ENCODE results near the gene DNAH1.

DNAH1 gene

GRCh38 chr3:52406791-52407510, 90.8 kb downstream of the DNAH1 start:
- DNase-seq = peak; percentile 38

DNA sequence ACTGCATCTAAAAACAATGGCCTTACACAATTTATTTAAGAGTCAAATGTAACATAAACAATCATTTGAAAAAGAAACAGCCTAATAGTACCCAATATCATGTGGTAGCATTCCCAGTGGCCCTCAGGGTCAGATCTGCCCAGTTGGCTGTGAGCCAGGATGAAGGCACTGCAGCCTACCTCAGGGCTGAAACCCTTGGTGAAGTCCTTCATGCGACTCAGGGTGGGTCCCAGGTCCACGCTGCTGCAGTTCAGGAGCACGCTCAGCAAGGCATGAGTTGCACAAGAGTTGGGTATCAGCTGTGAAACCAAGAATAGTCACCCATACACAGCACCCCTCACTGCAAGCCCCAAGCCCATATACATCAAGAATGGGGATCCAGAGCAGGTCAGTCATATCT, 91.7 kb downstream of the DNAH1 start:
- DNase-seq = peak; percentile 25

DNA sequence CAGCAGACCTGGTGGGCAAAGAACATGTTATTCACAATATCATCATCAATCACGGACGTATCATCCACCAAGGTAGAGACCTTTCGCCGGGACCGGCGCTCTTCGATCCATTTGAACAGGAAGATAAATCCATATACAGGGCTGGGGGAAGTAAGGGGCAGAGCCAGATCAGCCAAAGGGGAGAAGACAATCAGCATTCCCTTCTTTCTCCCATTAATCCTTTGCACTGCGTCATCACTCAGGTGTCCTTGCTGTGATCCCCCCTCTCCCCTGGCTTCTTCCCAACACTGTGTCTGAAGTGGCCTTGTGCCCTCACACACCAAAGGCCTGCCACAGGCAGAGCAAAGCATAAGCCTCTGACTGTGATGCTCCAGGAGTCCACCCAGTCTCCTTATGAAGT, 92.3 kb downstream of the DNAH1 start:
- DNase-seq = peak; percentile 5

GRCh38 chr3:52415800-52416199, 99.7 kb downstream of the DNAH1 start:
- no peak for DNase-seq

DNA sequence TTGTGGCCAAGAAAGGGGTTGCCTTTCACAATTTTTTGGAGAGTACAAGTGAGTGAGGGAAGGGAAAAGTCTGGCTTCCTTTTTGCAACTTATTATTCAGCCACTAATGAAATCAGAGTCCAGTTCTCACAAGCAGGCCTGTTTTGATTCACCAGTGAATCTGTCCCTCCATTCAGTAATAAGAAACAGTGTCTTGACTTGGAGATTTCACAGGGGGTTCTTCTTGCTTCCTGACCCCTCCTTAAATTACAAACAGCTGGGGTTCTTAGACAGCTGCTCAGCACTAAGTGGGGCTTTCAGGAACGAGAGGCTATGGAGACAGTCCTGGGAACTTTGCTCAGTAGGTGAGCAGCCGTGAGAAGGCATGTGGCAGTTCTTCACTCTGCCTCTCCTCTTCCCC, 104.3 kb downstream of the DNAH1 start:
- DNase-seq = peak; percentile 38

DNA sequence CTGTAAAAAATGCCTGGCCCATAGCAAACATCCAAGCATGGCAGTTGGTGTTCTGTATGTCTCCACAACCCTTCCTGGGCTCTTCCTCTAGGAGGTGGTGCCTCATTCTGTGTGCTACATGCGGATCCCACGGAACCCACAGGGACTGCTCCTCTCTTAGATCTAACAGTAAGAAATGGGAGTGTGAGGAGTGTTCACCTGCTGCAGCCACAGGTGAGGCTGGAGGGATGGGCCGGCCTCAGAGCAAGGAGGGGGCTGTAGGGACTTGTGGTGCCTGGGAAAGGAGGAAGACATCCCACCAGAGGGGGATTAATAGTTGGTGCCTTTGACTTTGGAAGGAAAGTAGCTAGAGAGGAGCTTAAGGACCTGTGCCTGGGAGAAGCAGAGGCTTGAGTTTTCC, 106.5 kb downstream of the DNAH1 start:
- DNase-seq = peak; percentile 12

DNA sequence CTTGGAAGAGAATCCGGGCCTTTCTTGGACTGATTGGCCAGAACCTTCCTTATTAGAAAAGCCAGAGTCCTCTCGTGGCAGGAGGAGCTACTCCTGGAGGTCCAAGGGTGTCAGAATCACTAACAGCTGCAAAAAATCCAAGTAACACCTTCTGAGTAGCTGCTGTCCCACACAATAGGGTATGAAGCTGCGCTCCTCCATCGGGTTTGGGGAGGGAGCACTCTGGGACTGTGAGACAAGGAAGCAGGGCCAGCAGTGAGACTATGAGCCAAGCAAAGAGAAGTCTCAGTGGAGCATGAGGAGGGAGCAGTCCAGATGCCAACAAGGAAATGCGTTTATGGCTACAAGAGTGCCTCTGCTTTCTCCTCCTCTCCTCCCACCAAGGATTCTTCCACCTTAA, 107.1 kb downstream of the DNAH1 start:
- DNase-seq = peak; percentile 40

- DNase-seq = peak; percentile 73
These were observed 112.3 kb downstream of the DNAH1 start for GRCh38 chr3:52428151-52429005.

- peak; percentile 36 for DNase-seq
These were observed 112.9 kb downstream of the DNAH1 start for GRCh38 chr3:52429031-52429430.

- peak; percentile 31 for DNase-seq
These were observed 113.8 kb downstream of the DNAH1 start for GRCh38 chr3:52429779-52430415.

- DNase-seq = peak; percentile 22
These were observed 114.3 kb downstream of the DNAH1 start for GRCh38 chr3:52430416-52430810.

- DNase-seq = peak; percentile 23
These were observed 115.5 kb downstream of the DNAH1 start for GRCh38 chr3:52431459-52432223.

DNA sequence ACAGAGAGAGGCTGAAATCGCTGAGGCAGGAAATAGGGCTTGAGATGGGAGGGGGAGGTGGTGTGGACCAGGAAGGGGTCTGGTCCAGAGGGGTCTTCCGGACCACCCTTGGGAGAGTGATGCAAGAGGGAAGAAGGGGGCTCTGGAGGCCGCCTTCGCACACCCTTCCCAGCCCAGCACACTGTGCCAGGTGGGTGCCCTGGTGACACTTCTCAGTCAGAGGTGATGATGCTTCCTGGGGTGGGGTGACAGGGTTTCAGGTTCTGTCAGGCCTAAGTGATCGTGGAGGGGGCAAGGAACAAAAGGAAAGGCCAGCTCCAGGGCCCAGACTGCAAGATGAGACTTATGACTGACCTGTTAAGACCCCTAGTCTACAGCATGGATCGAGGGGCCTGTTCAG, 116.1 kb downstream of the DNAH1 start:
- DNase-seq = peak; percentile 30

GRCh38 chr3:52432691-52433141, 116.6 kb downstream of the DNAH1 start:
- DNase-seq = peak; percentile 42

GRCh38 chr3:52433328-52433995, 117.3 kb downstream of the DNAH1 start:
- peak; percentile 43 for DNase-seq

DNA sequence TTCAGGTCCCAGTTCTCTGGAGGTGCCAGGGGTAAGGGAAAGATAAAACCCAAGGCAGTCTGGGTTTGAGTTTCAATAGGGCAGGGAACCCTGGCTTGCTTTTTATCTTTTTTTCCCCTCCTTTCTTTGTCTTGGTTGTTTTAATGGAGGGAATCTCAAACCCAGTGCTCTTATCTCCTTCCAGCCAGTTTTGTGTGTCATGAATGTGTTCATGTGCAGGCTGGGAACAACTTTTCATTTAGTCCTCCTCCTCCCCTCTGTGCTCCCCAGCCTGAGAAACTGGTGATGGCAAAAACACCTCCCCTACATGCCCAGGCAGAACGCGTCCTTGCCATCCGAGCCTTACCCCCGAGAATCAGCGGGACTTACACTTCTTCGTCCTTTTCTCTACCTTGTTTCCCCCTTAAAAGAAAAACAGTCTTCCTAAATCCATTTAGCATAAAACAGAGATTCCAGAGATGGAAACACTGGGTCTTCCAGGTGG, 117.9 kb downstream of the DNAH1 start:
- no peak for DNase-seq

DNA sequence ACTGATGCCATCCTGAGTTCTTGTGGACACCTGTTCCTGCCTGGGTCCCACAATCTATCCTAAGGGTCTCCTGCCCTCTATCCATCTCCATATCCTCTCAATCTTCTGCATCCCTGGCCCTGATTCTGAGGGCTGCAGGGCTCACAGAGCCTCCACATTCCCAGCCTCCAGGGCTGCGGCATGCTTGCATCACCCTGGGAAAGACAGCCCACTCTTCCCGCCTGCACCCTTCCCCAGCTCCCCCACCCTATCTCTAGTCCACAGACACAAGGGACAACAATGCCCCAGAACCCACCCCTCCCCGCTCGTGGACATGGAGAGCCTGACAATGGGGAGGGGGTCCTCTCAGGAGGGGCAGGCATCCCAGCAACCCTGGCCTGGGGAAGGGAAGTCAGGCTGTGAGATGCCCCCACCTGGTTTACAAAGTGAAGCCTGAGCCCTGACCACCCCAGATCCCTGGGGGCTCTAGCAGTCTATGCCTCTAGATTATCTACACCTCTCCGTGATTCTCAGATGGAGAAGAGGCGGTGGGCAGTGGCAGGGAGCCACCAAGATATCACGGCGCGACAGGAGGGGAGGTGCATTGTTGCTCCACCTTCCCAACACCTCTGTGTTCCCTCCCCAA, 118.5 kb downstream of the DNAH1 start:
- no peak for DNase-seq

DNA sequence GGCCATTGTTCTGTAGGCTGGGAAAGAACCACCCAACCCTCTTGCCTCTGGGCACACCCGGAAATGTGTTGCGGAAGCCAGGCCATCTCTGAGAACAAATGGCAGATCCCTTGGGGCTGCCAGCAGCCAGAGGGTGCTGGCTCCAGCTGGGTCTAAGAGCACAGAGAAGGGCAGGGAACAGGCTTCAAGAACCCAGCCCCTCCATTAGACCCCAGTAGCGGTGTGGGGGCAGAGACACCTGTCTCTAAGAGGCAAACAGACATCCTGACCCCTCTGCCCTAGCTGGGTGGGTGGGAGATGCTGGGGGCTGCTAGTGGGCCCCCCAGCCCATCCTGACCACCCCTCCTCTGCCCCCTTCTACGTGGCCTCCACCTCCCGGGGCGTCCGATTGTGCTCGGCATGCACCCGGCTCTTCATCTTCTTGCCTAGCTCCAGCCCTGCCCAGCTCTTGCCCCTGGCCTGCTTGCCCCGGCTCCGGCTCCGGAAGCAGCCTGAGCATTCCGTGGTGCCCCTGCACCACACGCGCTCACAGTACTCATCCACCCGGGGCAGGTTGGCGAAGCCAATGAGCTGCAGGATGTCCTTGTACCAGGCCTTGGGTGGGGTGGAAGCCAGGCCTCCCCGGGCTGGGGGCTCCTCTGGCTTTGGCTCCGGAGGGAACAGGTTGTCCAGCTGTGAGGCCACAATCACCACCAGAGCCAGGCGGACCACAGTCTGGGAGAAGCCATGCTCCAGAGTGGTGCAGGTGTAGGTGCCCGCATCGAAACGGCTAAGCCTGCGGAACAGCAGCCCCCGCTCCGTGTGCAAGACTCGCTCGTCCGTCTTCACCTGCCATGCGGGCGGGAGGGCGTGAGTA, 119.4 kb downstream of the DNAH1 start:
- DNase-seq = no peak

- DNase-seq = no peak
These were observed 120.5 kb downstream of the DNAH1 start for GRCh38 chr3:52436500-52437149.
